Endothelial cell of umbilical vein (primary cell): Measurements from ENCODE around the gene LIM2. TPM values are rescaled to one million over a fixed set of nuclear protein-coding genes. Genes with fewer than 3 reads are reported as not detected.
A peak's percentile ranks its signal among the peaks of the same experiment; 100 is the strongest.

ENCODE experiments used
- BruUV-seq: library from RNA; stranded (reverse); fragments of 400-500 nt; replicated peaks from 2 replicates; lab custom pipeline; 2021; lab: Mats Ljungman, UMichigan
- CTCF ChIA-PET: fragments of 300-600, 350-600 bp; sonication (Branson Sonifier 250); formaldehyde crosslinking; loops from one replicate; lab custom pipeline; 2021; ENCODE audit warnings: antibody characterized with exemption, inconsistent platforms; lab: Charles Lee
- POLR2A ChIA-PET: fragments of 300-600, 350-600 bp; sonication (Branson Sonifier 250); formaldehyde crosslinking; loops from one replicate; lab custom pipeline; 2021; ENCODE audit warnings: antibody characterized with exemption, inconsistent platforms; lab: Charles Lee
- DNase-seq: peaks from one replicate; pipeline ENCODE4 v3.0.0-alpha.2; 2011; ENCODE audit warnings: low read depth, low spot score
- FAIRE-seq: peaks from 2 replicates; lab custom pipeline; 2011; peaks lifted over from hg19 to GRCh38; lab: Jason Lieb, UNC
- H2AFZ ChIP-seq: 2 replicates; pipeline ENCODE4 v1.6.0; 2012; ENCODE audit warnings: low read depth, low read length, control low read depth, inconsistent platforms
- H3K27ac ChIP-seq: 2 replicates; pipeline ENCODE4 v1.5.1; 2011; ENCODE audit warnings: low read depth, mild to moderate bottlenecking, control low read depth, low read length, moderate library complexity; ENCODE audit not compliant: insufficient read depth
- H3K27me3 ChIP-seq, 2 experiments: 2 replicates each; pipeline versions ENCODE4 v1.6.0 to v1.6.1; 2011; ENCODE audit warnings: low read length in 2 of 2, mixed read lengths in 1 of 2; ENCODE audit not compliant: control insufficient read depth in 2 of 2, insufficient read depth in 2 of 2
- H3K36me3 ChIP-seq, 2 experiments: 2 replicates in 1 of 2; 3 replicates in 1 of 2; pipeline ENCODE4 v1.5.1; 2011; ENCODE audit warnings: low read length in 2 of 2, mild to moderate bottlenecking in 1 of 2, moderate library complexity in 1 of 2; ENCODE audit not compliant: control insufficient read depth in 2 of 2, insufficient read depth in 2 of 2; ENCODE audit errors: extremely low read depth in 1 of 2
- H3K4me1 ChIP-seq: 3 replicates; pipeline ENCODE4 v1.5.1; 2011; ENCODE audit warnings: mild to moderate bottlenecking, low read length; ENCODE audit not compliant: control insufficient read depth, insufficient read depth; ENCODE audit errors: extremely low read depth
- H3K4me2 ChIP-seq: 2 replicates; pipeline ENCODE4 v1.6.1; 2011; ENCODE audit warnings: low read length, control low read depth, mixed read lengths; ENCODE audit not compliant: insufficient read depth
- H3K4me3 ChIP-seq, 3 experiments: fragments of 200-600 bp in 1 of 3; sonication (generic), shearing (Covaris generic) in 1 of 3; replicated peaks in 1 of 3; 2 replicates each; pipeline ENCODE4 v1.5.1; 2011 to 2016; ENCODE audit warnings: control low read depth in 3 of 3, low read length in 3 of 3, mild to moderate bottlenecking in 2 of 3, inconsistent platforms in 1 of 3, low read depth in 1 of 3, moderate library complexity in 1 of 3; ENCODE audit not compliant: insufficient read depth in 1 of 3
- H3K79me2 ChIP-seq: 2 replicates; pipeline ENCODE4 v1.6.0; 2012; ENCODE audit warnings: low read length, inconsistent platforms; ENCODE audit not compliant: control insufficient read depth, insufficient read depth
- H3K9ac ChIP-seq: replicated peaks from 2 replicates; pipeline ENCODE3; 2011; ENCODE audit warnings: low read length, control low read depth; ENCODE audit not compliant: insufficient read depth; ENCODE audit errors: extremely low read depth
- H3K9me1 ChIP-seq: replicated peaks from 3 replicates; pipeline ENCODE4 v1.6.0; 2011; ENCODE audit warnings: mild to moderate bottlenecking, low read length; ENCODE audit not compliant: control insufficient read depth, insufficient read depth; ENCODE audit errors: extremely low read depth
- H3K9me3 ChIP-seq: replicated peaks from 2 replicates; pipeline ENCODE4 v1.5.1; 2012; ENCODE audit warnings: low read length, inconsistent platforms; ENCODE audit not compliant: control insufficient read depth, insufficient read depth
- H4K20me1 ChIP-seq: replicated peaks from 2 replicates; pipeline ENCODE3; 2011; ENCODE audit warnings: mild to moderate bottlenecking, low read length; ENCODE audit not compliant: control insufficient read depth, insufficient read depth; ENCODE audit errors: extremely low read depth
- EZH2 ChIP-seq: IDR thresholded peaks from 2 replicates; pipeline ENCODE4 v1.6.1; 2012; ENCODE audit warnings: borderline replicate concordance, low read depth, mild to moderate bottlenecking, moderate library complexity, low read length, inconsistent platforms; ENCODE audit not compliant: severe bottlenecking
- JUN ChIP-seq: IDR thresholded peaks from 2 replicates; pipeline ENCODE4 v1.6.1; 2011; ENCODE audit warnings: borderline replicate concordance, low read depth; ENCODE audit not compliant: insufficient read length, insufficient read depth
- MYC ChIP-seq: IDR thresholded peaks from one replicate; pipeline ENCODE4 v1.6.1; 2011; ENCODE audit warnings: mild to moderate bottlenecking, low read depth, low read length
- POLR2A ChIP-seq: IDR thresholded peaks from 2 replicates; pipeline ENCODE4 v1.6.1; 2012; ENCODE audit warnings: low read depth, mild to moderate bottlenecking, control low read depth, low read length
- POLR2AphosphoS5 ChIP-seq: IDR thresholded peaks from 2 replicates; pipeline ENCODE4 v1.6.1; 2012; ENCODE audit warnings: low read depth, mild to moderate bottlenecking, control low read depth, low read length, moderate library complexity; ENCODE audit not compliant: insufficient read depth
- dilution Hi-C: fragments of 300-500 bp; cut with MboI; formaldehyde crosslinking; loops from one replicate; pipeline ENCODE4 v1.15.0; 2019; ENCODE audit warnings: low sequenced_read_pairs; ENCODE audit not compliant: extremely low pct_ligation_motif_present
- intact Hi-C: fragments of 100-400 bp; cut with micrococcal nuclease; formaldehyde crosslinking; loops from one replicate; pipeline ENCODE4 v1.10.0; 2022
- polyA plus RNA-seq, 4 experiments: library from polyadenylated mRNA; depleted of rRNA in 3 of 4; stranded (reverse) in 3 of 4; unstranded in 1 of 4; fragments of >200 nt; gene quantifications; 2 replicates each; pipeline versions ENCODE4 v1.2.1 to v1.2.3, GENCODE V29; 2011 to 2012; ENCODE audit warnings: missing spikeins in 1 of 4
- total RNA-seq: library from RNA; stranded (reverse); gene quantifications from 2 replicates; pipeline ENCODE4 v1.2.3, GENCODE V29; 2021

LIM2 gene
- total and polyA plus RNA-seq, 2 donors (not counting 3 experiments of a cell fraction or from before 2014, with no cell fraction given): not detected

DNA sequence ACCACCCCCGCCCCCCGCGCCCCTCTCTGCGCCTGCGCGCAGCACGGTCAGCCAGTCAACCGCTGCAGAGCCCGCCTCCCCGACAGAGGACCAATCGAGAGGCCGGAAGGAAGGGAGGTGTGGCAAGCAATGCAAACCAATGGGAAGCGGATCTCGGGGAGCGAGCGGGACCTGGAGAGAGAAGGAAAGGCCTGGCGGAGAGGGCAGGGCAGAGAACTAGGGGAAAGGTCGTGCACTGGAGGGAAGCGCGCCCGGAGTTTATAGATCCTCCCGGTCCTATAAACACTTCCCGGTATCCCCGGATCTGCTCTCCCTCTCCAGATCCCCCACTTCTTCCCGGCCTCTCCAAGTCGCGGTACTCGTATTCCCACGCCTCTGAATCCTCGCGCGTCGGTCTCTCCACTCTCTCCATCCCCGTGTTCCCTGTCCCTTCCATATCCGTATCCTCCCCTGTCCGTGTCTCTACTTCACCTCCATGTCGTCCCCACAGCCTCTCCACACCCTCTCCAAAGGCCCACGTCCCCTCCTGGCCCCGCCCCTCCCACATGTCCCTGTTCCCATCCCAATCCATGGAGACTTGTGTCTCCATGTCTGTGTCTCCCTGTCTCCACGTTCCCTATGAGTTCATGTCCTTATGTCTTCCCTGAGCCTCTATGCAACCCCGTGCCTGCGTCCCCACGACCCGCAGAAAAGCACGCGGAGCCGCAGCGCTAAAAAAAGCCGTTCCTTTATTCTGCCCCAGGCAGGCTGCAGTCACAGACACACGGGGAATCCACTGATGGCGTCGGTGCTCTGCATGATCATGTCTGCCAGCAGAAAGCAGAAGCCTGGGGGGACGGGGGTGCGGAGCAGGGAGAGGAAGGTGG lies 21.2 kb downstream of the LIM2 start:
- intact Hi-C loops: loop anchor here (1.0 to 5.0 kb wide), 6 partner anchors 27 to 323 kb away; partner anchors contain the start of gene CTU1
- ChIA-PET CTCF (interaction anchor here (1.0 to 3.6 kb wide), 3 partner anchors 27 to 295 kb away, joined by 3 to 27 read pairs (median 6); no protein-coding TSS in a partner anchor), POLR2A (interaction anchor here (0.6 to 1.7 kb wide), 3 partner anchors 27 to 290 kb away, joined by 3 to 8 read pairs (median 4); no protein-coding TSS in a partner anchor)

DNA sequence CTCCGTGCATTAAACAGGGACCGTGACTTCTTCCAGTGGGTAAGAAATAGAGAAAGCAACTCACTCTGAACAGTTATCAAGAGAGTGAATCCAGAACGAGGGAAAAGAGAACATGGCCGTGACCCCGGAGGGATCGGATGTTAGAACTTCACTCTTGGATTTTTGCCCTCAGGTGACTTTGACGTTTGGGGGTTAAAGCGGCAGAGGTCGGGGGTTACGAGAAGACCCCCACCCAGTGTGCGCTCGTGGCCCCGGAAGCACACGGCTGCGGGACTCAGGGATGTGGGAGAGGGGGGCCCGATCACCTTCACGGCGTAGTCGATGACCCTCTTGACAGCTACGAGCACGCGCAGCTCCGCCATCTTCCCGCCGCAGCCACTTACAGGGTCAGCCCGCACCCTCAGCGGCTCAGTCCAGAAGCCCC lies 21.8 kb downstream of the LIM2 start, which contains the start of gene ETFB:
Gene ETFB, minus strand, starts transcription at position 424 of the 424 bp plus-strand sequence. Its CDS starts 62 bp downstream, at position 362.
- ChIA-PET POLR2A (interaction anchor here (0.6 to 1.7 kb wide), 3 partner anchors 24 to 291 kb away, joined by 3 to 4 read pairs (median 4); partner anchors contain the start of gene VSIG10L), CTCF (interaction anchor here (0.9 to 3.6 kb wide), 7 partner anchors 24 to 295 kb away, joined by 3 to 27 read pairs (median 4); partner anchors contain the start of gene VSIG10L)
- TSS peak; percentile 75 for BruUV-seq
- peak within 1 kb of the TSS; percentile 89 for H3K9ac ChIP-seq
- FAIRE-seq (no peak), DNase-seq (no peak)
- H2AFZ ChIP-seq: peak within 1 kb of the TSS; percentile 75
- peak within 1 kb of the TSS; percentile 96 for H3K4me2 ChIP-seq
- dilution Hi-C loops: no loop called here
- no peaks in the 10 kb centered on the region for H3K27me3 ChIP-seq
- H3K4me3 ChIP-seq: peak within 1 kb of the TSS; percentile 74 to 87 (median 87)
- H3K79me2 ChIP-seq: peaks cover 5% of the 10 kb centered on the region
- H3K9me3 ChIP-seq: no peaks in the 10 kb centered on the region
- H4K20me1 ChIP-seq: no peaks in the 10 kb centered on the region
- peak within 1 kb of the TSS; percentile 75 for H3K27ac ChIP-seq
- peak; percentile 33 for TF ChIP-seq POLR2AphosphoS5
- TF ChIP-seq MYC: no peak
- no peak for TF ChIP-seq EZH2
- peaks cover 18% of the 10 kb centered on the region for H3K4me1 ChIP-seq
- H3K9me1 ChIP-seq: no peaks in the 10 kb centered on the region
- intact Hi-C loops: loop anchor here (2.0 to 5.0 kb wide), 2 partner anchors 39 to 257 kb away; partner anchors contain the start of gene CTU1
- H3K36me3 ChIP-seq: no peaks in the 10 kb centered on the region

More for the DNA sequence above, 21.2 kb downstream of the LIM2 start:
- Histone ChIP-seq H3K79me2 (peaks cover 5% of the 10 kb centered on the region), H4K20me1 (no peaks in the 10 kb centered on the region), H3K9me3 (no peaks in the 10 kb centered on the region), H2AFZ (peak overlapping the region; percentile 23), H3K4me1 (peaks cover 18% of the 10 kb centered on the region), H3K4me3 (peak overlapping the region; percentile 40 to 87 (median 63)), H3K27ac (peak overlapping the region; percentile 18), H3K4me2 (peak overlapping the region; percentile 75), H3K9me1 (no peaks in the 10 kb centered on the region), H3K36me3 (no peaks in the 10 kb centered on the region), H3K9ac (peak overlapping the region; percentile 89), H3K27me3 (no peaks in the 10 kb centered on the region)
- DNase-seq (peak; percentile 97), FAIRE-seq (peak; percentile 98)
- dilution Hi-C loops: no loop called here
- no TSS peak for BruUV-seq
- TF ChIP-seq POLR2AphosphoS5: peak; percentile 42
- TF ChIP-seq POLR2A: peak; percentile 89
- no peak for TF ChIP-seq JUN
